HG03025 (cell line): ENCODE measurements around the gene SETDB2.

Experiments used
- ATAC-seq: cut with Tn5 transposase; IDR thresholded peaks from one replicate; pipeline ENCODE4 v1.9.1; 2021; ENCODE audit warnings: mild to moderate bottlenecking, moderate library complexity; ENCODE audit not compliant: unreplicated experiment, low FRiP score

SETDB2 gene

GRCh38 chr13:49428041-49428763, 15.9 kb upstream of the SETDB2 start:
- no peak for ATAC-seq

GRCh38 chr13:49429121-49429520, 15.0 kb upstream of the SETDB2 start:
- ATAC-seq: no peak

- no peak for ATAC-seq
Observed at GRCh38 chr13:49435992-49436391, 8.1 kb upstream of the SETDB2 start.

GRCh38 chr13:49436890-49437289, 7.2 kb upstream of the SETDB2 start:
- no peak for ATAC-seq

GRCh38 chr13:49437705-49438104, 6.4 kb upstream of the SETDB2 start:
- no peak for ATAC-seq

GRCh38 chr13:49439609-49440008, 4.5 kb upstream of the SETDB2 start:
- ATAC-seq: no peak

- ATAC-seq: no peak
Observed at GRCh38 chr13:49441312-49441711, 2.8 kb upstream of the SETDB2 start.

- ATAC-seq: no peak
Observed at GRCh38 chr13:49441846-49442245, 2.2 kb upstream of the SETDB2 start.

- no peak for ATAC-seq
Observed at GRCh38 chr13:49443357-49443703, 744 bp upstream of the SETDB2 start.

GRCh38 chr13:49444524-49445395, 686 bp downstream of the SETDB2 start:
- peak; percentile 11 for ATAC-seq

GRCh38 chr13:49446473-49446872, 2.4 kb downstream of the SETDB2 start:
- no peak for ATAC-seq

- ATAC-seq: no peak
Observed at GRCh38 chr13:49448753-49449152, 4.7 kb downstream of the SETDB2 start.

- ATAC-seq: no peak
Observed at GRCh38 chr13:49450105-49450819, 6.2 kb downstream of the SETDB2 start.

- no peak for ATAC-seq
Observed at GRCh38 chr13:49452725-49453457, 8.8 kb downstream of the SETDB2 start.

- no peak for ATAC-seq
Observed at GRCh38 chr13:49453465-49453864, 9.4 kb downstream of the SETDB2 start.

GRCh38 chr13:49454388-49455006, 10.4 kb downstream of the SETDB2 start:
- peak; percentile 69 for ATAC-seq

- ATAC-seq: no peak
Observed at GRCh38 chr13:49455007-49455398, 10.9 kb downstream of the SETDB2 start.

GRCh38 chr13:49456156-49456555, 12.1 kb downstream of the SETDB2 start:
- ATAC-seq: no peak

GRCh38 chr13:49457221-49457620, 13.1 kb downstream of the SETDB2 start:
- ATAC-seq: no peak

- ATAC-seq: no peak
Observed at GRCh38 chr13:49459580-49459979, 15.5 kb downstream of the SETDB2 start.
